OCI-LY3 (cell line): ENCODE results near the gene TBC1D1.

Source experiments
- CTCF ChIP-seq: fragments of 200-600, 300-600 bp; sonication (generic); IDR thresholded peaks from 2 replicates; pipeline ENCODE4 v1.5.1; 2014; ENCODE audit warnings: antibody characterized with exemption, low read length, low read depth
- EZH2phosphoT487 ChIP-seq: fragments of 200-600 bp; shearing (Covaris generic); IDR thresholded peaks from 2 replicates; pipeline ENCODE4 v1.6.1; 2018; ENCODE audit warnings: antibody characterized with exemption, mixed run types, low read depth

DNA sequence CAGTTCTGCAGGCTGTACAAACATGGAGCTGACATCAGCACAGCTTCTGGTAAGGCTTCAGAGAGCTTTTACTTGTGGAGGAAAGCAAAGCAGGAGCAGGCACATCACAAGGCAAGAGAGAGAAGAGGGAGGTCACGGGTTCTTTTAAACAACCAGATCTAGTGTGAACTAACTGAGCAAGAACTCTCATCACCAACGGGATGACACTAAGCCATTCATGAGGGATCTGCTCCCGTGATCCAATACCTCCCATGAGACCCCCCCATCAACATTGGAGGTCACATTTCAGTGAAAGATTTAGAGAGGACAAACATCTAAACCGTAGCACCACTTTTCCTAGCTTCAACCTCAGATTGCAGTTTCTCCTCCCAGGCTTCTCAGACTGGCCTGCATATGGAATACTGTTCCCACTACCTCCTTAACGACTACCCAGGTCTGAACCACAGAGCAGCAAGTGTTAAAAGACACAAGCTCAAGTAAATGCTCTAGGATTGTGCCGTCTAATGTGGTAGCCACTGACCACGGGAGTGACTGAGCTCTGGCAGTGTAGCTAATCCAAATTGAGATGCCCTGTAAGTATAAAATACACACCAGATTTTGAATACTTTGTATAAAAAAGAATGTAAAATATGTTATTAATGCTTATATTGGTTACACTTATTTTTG is 262.0 kb downstream of the TBC1D1 start:
- TF ChIP-seq CTCF (no peak), EZH2phosphoT487 (no peak)
